H9 (cell line): ENCODE data around the gene PPP1R16B. TPM values are rescaled to one million over a fixed set of nuclear protein-coding genes. Genes with fewer than 3 reads are reported as not detected.

Experiments
- DNase-seq: peaks from one replicate; pipeline ENCODE4 v3.0.0-alpha.2; 2017
- H2AFZ ChIP-seq: one replicate; pipeline ENCODE4 v1.6.1; 2013; ENCODE audit warnings: mild to moderate bottlenecking, low read length, control low read depth, moderate library complexity
- H2AK5ac ChIP-seq: 2 replicates; pipeline ENCODE4 v1.6.1; 2013; ENCODE audit warnings: low read length, control low read depth, mixed read lengths; ENCODE audit not compliant: insufficient read length
- H2BK120ac ChIP-seq: one replicate; pipeline ENCODE4 v1.6.1; 2013; ENCODE audit warnings: low read depth, mild to moderate bottlenecking, low read length, control low read depth, inconsistent platforms; ENCODE audit not compliant: poor library complexity, severe bottlenecking
- H2BK12ac ChIP-seq: 2 replicates; pipeline ENCODE4 v1.6.1; 2013; ENCODE audit warnings: low read length, control low read depth, mixed read lengths, low read depth; ENCODE audit not compliant: insufficient read length
- H2BK15ac ChIP-seq: 2 replicates; pipeline ENCODE4 v1.6.1; 2013; ENCODE audit warnings: low read depth, low read length, control low read depth
- H2BK20ac ChIP-seq: one replicate; pipeline ENCODE4 v1.6.1; 2013; ENCODE audit warnings: low read depth, mild to moderate bottlenecking, low read length, control low read depth, inconsistent platforms; ENCODE audit not compliant: poor library complexity, severe bottlenecking
- H2BK5ac ChIP-seq: 2 replicates; pipeline ENCODE4 v1.6.1; 2013; ENCODE audit warnings: low read length, control low read depth, mixed read lengths; ENCODE audit not compliant: insufficient read length
- H3K14ac ChIP-seq: 2 replicates; pipeline ENCODE4 v1.6.1; 2013; ENCODE audit warnings: low read length, control low read depth; ENCODE audit not compliant: insufficient read depth
- H3K18ac ChIP-seq: 2 replicates; pipeline ENCODE4 v1.6.1; 2013; ENCODE audit warnings: low read depth, mild to moderate bottlenecking, mixed read lengths, low read length, control low read depth; ENCODE audit not compliant: insufficient read length
- H3K23ac ChIP-seq: 2 replicates; pipeline ENCODE4 v1.6.1; 2013; ENCODE audit warnings: low read length, control low read depth, mixed read lengths, low read depth; ENCODE audit not compliant: insufficient read length
- H3K23me2 ChIP-seq: 2 replicates; pipeline ENCODE4 v1.6.1; 2013; ENCODE audit warnings: low read depth, mild to moderate bottlenecking, mixed read lengths, low read length, control low read depth; ENCODE audit not compliant: insufficient read length, poor library complexity, severe bottlenecking
- H3K27ac ChIP-seq: 2 replicates; pipeline ENCODE4 v1.5.1; 2013; ENCODE audit warnings: low read length, control low read depth, mixed read lengths, low read depth; ENCODE audit not compliant: insufficient read length
- H3K27me3 ChIP-seq: 2 replicates; pipeline ENCODE4 v1.6.1; 2013; ENCODE audit warnings: low read length, control low read depth, inconsistent platforms; ENCODE audit not compliant: insufficient read depth
- H3K4ac ChIP-seq: 2 replicates; pipeline ENCODE4 v1.6.1; 2013; ENCODE audit warnings: low read depth, mild to moderate bottlenecking, control low read depth, inconsistent platforms, low read length, moderate library complexity
- H3K4me1 ChIP-seq: 2 replicates; pipeline ENCODE4 v1.6.1; 2013; ENCODE audit warnings: low read length, control low read depth, inconsistent platforms; ENCODE audit not compliant: insufficient read depth
- H3K4me2 ChIP-seq: 2 replicates; pipeline ENCODE4 v1.6.1; 2013; ENCODE audit warnings: low read length, control low read depth, mixed read lengths; ENCODE audit not compliant: insufficient read length, insufficient read depth
- H3K56ac ChIP-seq: 2 replicates; pipeline ENCODE4 v1.6.1; 2013; ENCODE audit warnings: low read depth, mild to moderate bottlenecking, mixed read lengths, low read length, control low read depth; ENCODE audit not compliant: insufficient read length
- H3K79me1 ChIP-seq: 2 replicates; pipeline ENCODE4 v1.6.1; 2013; ENCODE audit warnings: low read depth, mild to moderate bottlenecking, moderate library complexity, low read length, control low read depth, inconsistent platforms; ENCODE audit not compliant: insufficient read depth, poor library complexity, severe bottlenecking
- H3K79me2 ChIP-seq: 2 replicates; pipeline ENCODE4 v1.6.1; 2013; ENCODE audit warnings: low read length, control low read depth, inconsistent platforms; ENCODE audit not compliant: insufficient read depth
- H3K9ac ChIP-seq: 2 replicates; pipeline ENCODE4 v1.6.1; 2013; ENCODE audit warnings: low read length, control low read depth, mixed read lengths; ENCODE audit not compliant: insufficient read length; ENCODE audit errors: extremely low read depth
- H3K9me3 ChIP-seq: one replicate; pipeline ENCODE4 v1.6.1; 2013; ENCODE audit warnings: low read depth, low read length, inconsistent platforms; ENCODE audit not compliant: control insufficient read depth
- H3T11ph ChIP-seq: one replicate; pipeline ENCODE4 v1.6.1; 2013; ENCODE audit warnings: mild to moderate bottlenecking, low read length, control low read depth, inconsistent platforms
- H4K20me1 ChIP-seq: one replicate; pipeline ENCODE4 v1.6.1; 2013; ENCODE audit not compliant: control insufficient read depth, insufficient read length, insufficient read depth
- H4K5ac ChIP-seq: 2 replicates; pipeline ENCODE4 v1.6.1; 2013; ENCODE audit warnings: low read depth, mild to moderate bottlenecking, mixed read lengths, low read length, control low read depth; ENCODE audit not compliant: insufficient read length
- H4K8ac ChIP-seq: replicated peaks from 2 replicates; pipeline ENCODE4 v1.6.1; 2013; ENCODE audit warnings: low read length, control low read depth, mixed read lengths, low read depth; ENCODE audit not compliant: insufficient read length
- H4K91ac ChIP-seq: 2 replicates; pipeline ENCODE4 v1.6.1; 2013; ENCODE audit warnings: low read depth, mild to moderate bottlenecking, moderate library complexity, mixed read lengths, low read length, control low read depth; ENCODE audit not compliant: insufficient read length
- H3K27ac Mint-ChIP-seq, 3 experiments: 2 replicates in 2 of 3; 3 replicates in 1 of 3; pipeline ENCODE4 v1.8.0; 2020 to 2021; ENCODE audit warnings: mixed read lengths in 3 of 3, mild to moderate bottlenecking in 1 of 3, moderate library complexity in 1 of 3
- H3K27me3 Mint-ChIP-seq: 2 replicates; pipeline ENCODE4 v1.8.0; 2021; ENCODE audit warnings: low read depth, mild to moderate bottlenecking, moderate library complexity, mixed read lengths
- H3K36me3 Mint-ChIP-seq, 3 experiments: 2 replicates in 2 of 3; 3 replicates in 1 of 3; pipeline ENCODE4 v1.8.0; 2020 to 2021; ENCODE audit warnings: low read depth in 3 of 3, mixed read lengths in 3 of 3; ENCODE audit not compliant: insufficient read depth in 1 of 3
- H3K4me1 Mint-ChIP-seq, 2 experiments: 2 replicates each; pipeline ENCODE4 v1.8.0; 2020; ENCODE audit warnings: mixed read lengths in 2 of 2
- H3K4me3 Mint-ChIP-seq, 2 experiments: 2 replicates in 1 of 2; 3 replicates in 1 of 2; pipeline ENCODE4 v1.8.0; 2020 to 2021; ENCODE audit warnings: mild to moderate bottlenecking in 2 of 2, mixed read lengths in 2 of 2, moderate library complexity in 1 of 2
- H3K9me3 Mint-ChIP-seq, 2 experiments: 2 replicates in 1 of 2; 3 replicates in 1 of 2; pipeline ENCODE4 v1.8.0; 2020; ENCODE audit warnings: mild to moderate bottlenecking in 2 of 2, mixed read lengths in 2 of 2, moderate library complexity in 1 of 2
- CTCF ChIP-seq: fragments of 200-600 bp; sonication (generic); conservative IDR thresholded peaks from 3 replicates; pipeline ENCODE4 v1.8.0; 2021; ENCODE audit warnings: antibody characterized with exemption, mild to moderate bottlenecking
- WGBS: extraction: QIAGEN DNeasy Blood & Tissue Kit; methylation state at CpG from one replicate; pipeline ENCODE4 v1.1.7; 2013; ENCODE audit warnings: missing lambda C conversion rate, low lambda C conversion rate, mixed read lengths; ENCODE audit not compliant: insufficient read length; ENCODE audit errors: extremely low coverage; 5-methylcytosine and 5-hydroxymethylcytosine counted together
- total RNA-seq: library from RNA; stranded (reverse); gene quantifications from 2 replicates; pipeline ENCODE4 v1.2.1, GENCODE V29; 2021

PPP1R16B gene
- total RNA-seq, 1 experiment from 2014 or later, result 8.2 TPM

- H3K9me3 Mint-ChIP-seq, result 0 out of 5 replicates have a peak, but pooled peaks cover 0 to 2% of the 10 kb centered on the region in 2 experiments
- no peak overlapping the region for H4K91ac ChIP-seq
- no peak overlapping the region for H4K5ac ChIP-seq
- no peaks in the 10 kb centered on the region for H3K23me2 ChIP-seq
- peak overlapping the region; percentile 21 for H3K9ac ChIP-seq
- H3K36me3 Mint-ChIP-seq, result peaks cover 0 to 2% (median 0%) of the 10 kb centered on the region in 3 experiments; a peak in 2 of 7 replicates
- H3K79me1 ChIP-seq, result no peaks in the 10 kb centered on the region
- no peak for DNase-seq
- no peaks in the 10 kb centered on the region for H3K27me3 ChIP-seq
- peak overlapping the region in 1 of 3 experiments; percentile 47; a peak in 1 of 7 replicates for H3K27ac Mint-ChIP-seq
- H3K4me1 ChIP-seq, result peaks cover 7% of the 10 kb centered on the region
- no peak overlapping the region for H2BK120ac ChIP-seq
- H2AK5ac ChIP-seq, result no peak overlapping the region
- H3K14ac ChIP-seq, result no peak overlapping the region
- no peak overlapping the region for H2BK12ac ChIP-seq
- H4K20me1 ChIP-seq, result no peaks in the 10 kb centered on the region
- H3K27ac ChIP-seq, result no peak overlapping the region
- H3K27me3 Mint-ChIP-seq, result no peaks in the 10 kb centered on the region; the same call in 1 of the 2 replicates
- no peak overlapping the region for H3K4me2 ChIP-seq
- H3K56ac ChIP-seq, result no peak overlapping the region
- no peak overlapping the region for H4K8ac ChIP-seq
- no peak overlapping the region for H2AFZ ChIP-seq
- peak overlapping the region; percentile 40 for H3K18ac ChIP-seq
- no peaks in the 10 kb centered on the region for H3K9me3 ChIP-seq
- no CpG with 5 or more reads among the region's 9 CpGs for WGBS
- H2BK5ac ChIP-seq, result no peak overlapping the region
- H2BK15ac ChIP-seq, result no peak overlapping the region
- H3K4me1 Mint-ChIP-seq, result peaks cover 19 to 30% of the 10 kb centered on the region in 2 experiments
- no peaks in the 10 kb centered on the region for H3K79me2 ChIP-seq
- TF ChIP-seq CTCF, result no peak
- no peak overlapping the region for H2BK20ac ChIP-seq
- no peak overlapping the region for H3K4ac ChIP-seq
- H3K4me3 Mint-ChIP-seq, result peak overlapping the region in 1 of 2 experiments; percentile 25; a peak in 2 of 5 replicates
- no peak overlapping the region for H3K23ac ChIP-seq
- no peak overlapping the region for H3T11ph ChIP-seq
Observed at GRCh38 chr20:38825901-38826625, 20.6 kb downstream of the PPP1R16B start.
